Mesothelial cell of epicardium (in vitro differentiated cells): Measurements from ENCODE around the gene CDK5RAP2. TPM values are rescaled to one million over a fixed set of nuclear protein-coding genes. Genes with fewer than 3 reads are reported as not detected.

Experiments used
- DNase-seq, 2 experiments: peaks; one replicate each; pipeline ENCODE4 v3.0.0; 2021; ENCODE audit warnings: low spot score in 2 of 2; ENCODE audit not compliant: unreplicated experiment in 2 of 2
- H3K27ac Mint-ChIP-seq: 2 replicates; pipeline ENCODE4 v1.8.0; 2021; ENCODE audit warnings: mixed read lengths
- H3K27me3 Mint-ChIP-seq: 2 replicates; pipeline ENCODE4 v1.8.0; 2021; ENCODE audit warnings: low read depth, mixed read lengths
- H3K36me3 Mint-ChIP-seq: 2 replicates; pipeline ENCODE4 v1.8.0; 2021; ENCODE audit warnings: mixed read lengths
- H3K4me1 Mint-ChIP-seq: 2 replicates; pipeline ENCODE4 v1.8.0; 2021; ENCODE audit warnings: mixed read lengths
- H3K4me3 Mint-ChIP-seq: 2 replicates; pipeline ENCODE4 v1.8.0; 2021; ENCODE audit warnings: mild to moderate bottlenecking, moderate library complexity, mixed read lengths
- H3K9me3 Mint-ChIP-seq: 2 replicates; pipeline ENCODE4 v1.8.0; 2021; ENCODE audit warnings: mixed read lengths
- total RNA-seq: library from RNA; stranded (reverse); gene quantifications from 3 replicates; pipeline ENCODE4 v1.2.1, GENCODE V29; 2021
- TF ChIP-seq, protein P1 (sequence below): fragments of 200-600 bp; sonication (generic); IDR thresholded peaks from one replicate; pipeline ENCODE4 v1.5.0; 2021; ENCODE audit warnings: antibody characterized with exemption; ENCODE audit not compliant: unreplicated experiment

CDK5RAP2 gene
- total RNA-seq, 1 donor from 2014 or later: 71.0 TPM

DNA sequence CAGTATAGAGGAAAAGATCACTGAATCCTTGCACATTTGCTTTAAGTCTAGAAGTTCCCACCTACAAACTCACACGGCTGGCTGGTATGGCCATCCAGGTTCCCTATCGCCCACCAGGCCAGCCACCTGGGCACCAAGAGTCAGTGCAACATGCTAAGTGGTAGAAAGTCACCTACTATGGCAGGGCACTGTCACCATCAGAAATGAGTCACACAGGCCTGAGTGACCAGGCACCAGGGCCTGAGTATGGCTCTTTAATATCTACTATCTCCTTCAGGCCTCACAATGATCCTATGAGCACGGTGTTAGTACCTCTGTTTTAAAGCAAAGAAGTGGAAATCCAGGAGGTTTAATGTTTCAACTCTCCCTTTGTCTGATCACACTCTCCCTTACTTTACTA, 156.2 kb downstream of the CDK5RAP2 start:
- TF ChIP-seq, protein P1, sequence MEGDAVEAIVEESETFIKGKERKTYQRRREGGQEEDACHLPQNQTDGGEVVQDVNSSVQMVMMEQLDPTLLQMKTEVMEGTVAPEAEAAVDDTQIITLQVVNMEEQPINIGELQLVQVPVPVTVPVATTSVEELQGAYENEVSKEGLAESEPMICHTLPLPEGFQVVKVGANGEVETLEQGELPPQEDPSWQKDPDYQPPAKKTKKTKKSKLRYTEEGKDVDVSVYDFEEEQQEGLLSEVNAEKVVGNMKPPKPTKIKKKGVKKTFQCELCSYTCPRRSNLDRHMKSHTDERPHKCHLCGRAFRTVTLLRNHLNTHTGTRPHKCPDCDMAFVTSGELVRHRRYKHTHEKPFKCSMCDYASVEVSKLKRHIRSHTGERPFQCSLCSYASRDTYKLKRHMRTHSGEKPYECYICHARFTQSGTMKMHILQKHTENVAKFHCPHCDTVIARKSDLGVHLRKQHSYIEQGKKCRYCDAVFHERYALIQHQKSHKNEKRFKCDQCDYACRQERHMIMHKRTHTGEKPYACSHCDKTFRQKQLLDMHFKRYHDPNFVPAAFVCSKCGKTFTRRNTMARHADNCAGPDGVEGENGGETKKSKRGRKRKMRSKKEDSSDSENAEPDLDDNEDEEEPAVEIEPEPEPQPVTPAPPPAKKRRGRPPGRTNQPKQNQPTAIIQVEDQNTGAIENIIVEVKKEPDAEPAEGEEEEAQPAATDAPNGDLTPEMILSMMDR: no peak
- H3K27ac Mint-ChIP-seq: no peak overlapping the region
- no peak for DNase-seq
- peaks cover 36% of the 10 kb centered on the region for H3K36me3 Mint-ChIP-seq
- H3K4me1 Mint-ChIP-seq: peaks cover 7% of the 10 kb centered on the region
- H3K9me3 Mint-ChIP-seq: no peaks in the 10 kb centered on the region
- no peaks in the 10 kb centered on the region for H3K27me3 Mint-ChIP-seq
- no peak overlapping the region for H3K4me3 Mint-ChIP-seq

- Mint-ChIP-seq H3K36me3 (peaks cover 49% of the 10 kb centered on the region), H3K4me1 (peaks cover 7% of the 10 kb centered on the region), H3K27ac (no peak overlapping the region), H3K27me3 (no peaks in the 10 kb centered on the region), H3K4me3 (no peak overlapping the region), H3K9me3 (no peaks in the 10 kb centered on the region)
- TF ChIP-seq, protein P1: no peak
- DNase-seq: no peak
These were observed 158.0 kb downstream of the CDK5RAP2 start for GRCh38 chr9:120421977-120422376.

DNA sequence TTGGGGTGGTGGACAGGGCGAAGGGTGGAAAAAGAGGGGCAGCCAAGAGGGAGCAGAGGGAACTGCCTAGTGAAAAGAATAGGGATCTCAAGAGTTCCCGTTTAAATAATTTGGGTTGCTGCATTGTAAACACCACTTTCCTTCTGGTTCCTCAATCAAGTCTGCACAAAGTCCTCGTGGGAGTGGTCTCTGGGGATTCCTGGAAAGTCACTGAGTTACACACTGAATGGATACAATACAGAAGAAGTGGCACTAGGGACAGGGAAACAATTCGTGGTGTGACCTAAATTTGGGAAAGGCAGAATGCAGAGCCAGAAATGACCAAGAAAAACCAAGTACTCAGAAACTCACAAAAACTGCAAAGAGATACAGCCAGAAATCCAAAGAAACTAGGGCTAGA, 161.7 kb downstream of the CDK5RAP2 start:
- no peaks in the 10 kb centered on the region for H3K27me3 Mint-ChIP-seq
- no peak overlapping the region for H3K27ac Mint-ChIP-seq
- H3K36me3 Mint-ChIP-seq: peaks cover 40% of the 10 kb centered on the region
- H3K4me3 Mint-ChIP-seq: no peak overlapping the region
- TF ChIP-seq, protein P1: no peak
- DNase-seq: no peak
- H3K4me1 Mint-ChIP-seq: peaks cover 4% of the 10 kb centered on the region
- no peaks in the 10 kb centered on the region for H3K9me3 Mint-ChIP-seq

GRCh38 chr9:120416781-120417427, 163.1 kb downstream of the CDK5RAP2 start:
- H3K4me3 Mint-ChIP-seq: no peak overlapping the region
- H3K27me3 Mint-ChIP-seq: no peaks in the 10 kb centered on the region
- no peak overlapping the region for H3K27ac Mint-ChIP-seq
- H3K36me3 Mint-ChIP-seq: peaks cover 34% of the 10 kb centered on the region
- H3K9me3 Mint-ChIP-seq: no peaks in the 10 kb centered on the region
- TF ChIP-seq, protein P1: no peak
- DNase-seq: no peak
- peaks cover 8% of the 10 kb centered on the region for H3K4me1 Mint-ChIP-seq

DNA sequence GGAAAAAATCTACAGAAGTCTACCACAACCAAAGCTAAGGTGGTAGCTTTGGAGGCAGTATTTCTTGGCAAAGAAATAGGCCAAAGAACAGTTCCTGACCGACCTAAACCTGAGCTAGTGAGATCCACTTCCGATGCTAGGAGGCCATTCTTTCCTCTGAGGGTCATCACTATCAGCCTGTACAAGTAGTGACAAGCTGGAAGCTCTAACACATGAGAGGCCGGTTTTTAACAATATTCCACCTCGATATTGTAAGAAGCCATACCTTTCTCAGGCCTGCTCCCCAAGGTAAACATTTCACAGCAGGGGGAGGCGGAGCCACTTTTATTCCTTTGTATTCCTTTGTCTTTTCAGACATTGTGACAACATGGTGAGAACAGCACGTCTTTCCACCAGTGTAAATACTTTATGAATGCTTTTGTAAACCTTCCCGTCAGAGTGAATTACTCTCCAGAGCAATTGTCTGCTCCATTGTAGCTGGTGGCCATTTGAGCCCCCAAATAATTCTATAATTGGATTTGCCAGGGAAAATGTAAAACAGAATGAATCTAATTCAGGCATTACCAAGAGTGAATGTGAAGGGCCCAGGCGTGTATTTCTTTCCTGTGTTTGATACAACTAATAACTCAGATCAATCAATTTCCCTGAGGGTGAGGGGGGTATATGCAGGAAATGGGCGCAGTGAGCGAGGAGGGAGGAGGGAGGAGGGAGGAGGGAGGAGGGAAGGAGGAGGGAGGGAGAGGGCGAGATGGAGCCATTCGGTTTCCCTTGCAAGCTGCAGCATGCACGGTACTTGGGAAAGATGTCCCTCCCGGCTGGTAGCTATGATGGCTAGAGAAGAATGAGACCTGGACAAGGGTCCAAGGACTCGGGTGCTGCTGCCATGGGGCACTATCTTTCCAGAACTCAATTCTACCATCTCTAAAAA, 166.6 kb downstream of the CDK5RAP2 start:
- peaks cover 8% of the 10 kb centered on the region for H3K4me1 Mint-ChIP-seq
- H3K27ac Mint-ChIP-seq: no peak overlapping the region
- DNase-seq: no peak
- H3K36me3 Mint-ChIP-seq: peaks cover 35% of the 10 kb centered on the region
- no peak overlapping the region for H3K4me3 Mint-ChIP-seq
- no peaks in the 10 kb centered on the region for H3K9me3 Mint-ChIP-seq
- TF ChIP-seq, protein P1: no peak
- H3K27me3 Mint-ChIP-seq: no peaks in the 10 kb centered on the region
